ENCODE results near the gene CD44. TPM values are rescaled to one million over a fixed set of nuclear protein-coding genes. Genes with fewer than 3 reads are reported as not detected.

Gene CD44
- total RNA-seq, 4 donors from 2014 or later, result 212 to 292 (median 275) TPM

GRCh38 chr11:35214792-35215193, 75.8 kb downstream of the CD44 start:
- WGBS, result 40% methylated on average over 1 of the region's 1 CpG
- DNase-seq (ENCODE audit: extremely low spot score), result no peak
- H3K9me3 ChIP-seq, result peaks cover 0 to 6% (median 0%) of the 10 kb centered on the region in 4 donors
- peaks cover 7 to 62% (median 51%) of the 10 kb centered on the region in 4 donors for H3K4me1 ChIP-seq
- H3K36me3 ChIP-seq, result peaks cover 8 to 67% (median 25%) of the 10 kb centered on the region in 4 donors
- intact Hi-C loops (cut with DNase I), result no loop called here
- TF ChIP-seq POLR2A (IDR thresholded peaks at IDR 0.05; ENCODE audit: low read depth) (no peak), POLR2AphosphoS5 (IDR thresholded peaks at IDR 0.05) (no peak), EP300 (IDR thresholded peaks at IDR 0.05) (no peak), CTCF (IDR thresholded peaks at IDR 0.05) (no peak)
- H3K4me3 ChIP-seq, result no peak overlapping the region
- H3K27me3 ChIP-seq, result no peaks in the 10 kb centered on the region
- H3K27ac ChIP-seq (replicated peaks in 1 of 4), result no peak overlapping the region

GRCh38 chr11:35215945-35216344, 77.0 kb downstream of the CD44 start:
- H3K36me3 ChIP-seq, result peaks cover 12 to 68% (median 30%) of the 10 kb centered on the region in 4 donors
- no peak for TF ChIP-seq POLR2AphosphoS5 (IDR thresholded peaks at IDR 0.05)
- no peak for TF ChIP-seq POLR2A (IDR thresholded peaks at IDR 0.05; ENCODE audit: low read depth)
- no peak for TF ChIP-seq CTCF (IDR thresholded peaks at IDR 0.05)
- no peak for TF ChIP-seq EP300 (IDR thresholded peaks at IDR 0.05)
- H3K9me3 ChIP-seq, result no peaks in the 10 kb centered on the region
- DNase-seq (ENCODE audit: extremely low spot score), result no peak
- no peaks in the 10 kb centered on the region for H3K27me3 ChIP-seq
- peaks cover 7 to 63% (median 53%) of the 10 kb centered on the region in 4 donors for H3K4me1 ChIP-seq
- H3K27ac ChIP-seq (replicated peaks in 1 of 4), result peak overlapping the region in 1 of 4 donors; percentile 11
- no peak overlapping the region for H3K4me3 ChIP-seq
- intact Hi-C loops (cut with DNase I), result no loop called here

- H3K27ac ChIP-seq (replicated peaks in 1 of 4), result peak overlapping the region in 3 of 4 donors; percentile 14 to 63 (median 49)
- intact Hi-C loops (cut with DNase I), result no loop called here
- TF ChIP-seq EP300 (IDR thresholded peaks at IDR 0.05) (no peak), POLR2AphosphoS5 (IDR thresholded peaks at IDR 0.05) (no peak), POLR2A (IDR thresholded peaks at IDR 0.05; ENCODE audit: low read depth) (no peak)
Observed at GRCh38 chr11:35216962-35217678, 78.1 kb downstream of the CD44 start.

GRCh38 chr11:35218956-35219355, 80.0 kb downstream of the CD44 start:
- H3K4me3 ChIP-seq, result no peak overlapping the region
- intact Hi-C loops (cut with DNase I), result no loop called here
- H3K36me3 ChIP-seq, result peaks cover 21 to 91% (median 47%) of the 10 kb centered on the region in 4 donors
- WGBS, result 71% methylated on average over 1 of the region's 1 CpG
- no peak for DNase-seq (ENCODE audit: extremely low spot score)
- H3K4me1 ChIP-seq, result peaks cover 7 to 72% (median 61%) of the 10 kb centered on the region in 4 donors
- peak overlapping the region; percentile 11 to 63 (median 52) for H3K27ac ChIP-seq (replicated peaks in 1 of 4)
- no peak for TF ChIP-seq POLR2A (IDR thresholded peaks at IDR 0.05; ENCODE audit: low read depth)
- no peak for TF ChIP-seq EP300 (IDR thresholded peaks at IDR 0.05)
- peak in 1 of 2 donors; percentile 14 for TF ChIP-seq POLR2AphosphoS5 (IDR thresholded peaks at IDR 0.05)
- H3K9me3 ChIP-seq, result no peaks in the 10 kb centered on the region
- no peaks in the 10 kb centered on the region for H3K27me3 ChIP-seq

More at GRCh38 chr11:35216962-35217678, 78.1 kb downstream of the CD44 start:
- Histone ChIP-seq H3K27me3 (no peaks in the 10 kb centered on the region), H3K4me3 (no peak overlapping the region), H3K4me1 (peaks cover 7 to 71% (median 56%) of the 10 kb centered on the region in 4 donors), H3K36me3 (peaks cover 21 to 72% (median 40%) of the 10 kb centered on the region in 4 donors), H3K9me3 (no peaks in the 10 kb centered on the region)
- no peak for DNase-seq (ENCODE audit: extremely low spot score)
- WGBS, result 50% methylated on average over 3 of the region's 3 CpGs

GRCh38 chr11:35223371-35223796, 84.4 kb downstream of the CD44 start:
- Histone ChIP-seq H3K27ac (replicated peaks in 1 of 4) (peak overlapping the region; percentile 13 to 59 (median 42)), H3K36me3 (peaks cover 27 to 90% (median 36%) of the 10 kb centered on the region in 4 donors)

GRCh38 chr11:35223991-35224390, 85.0 kb downstream of the CD44 start:
- intact Hi-C loops (cut with DNase I), result no loop called here
- WGBS, result 81% methylated on average over 1 of the region's 1 CpG
- H3K4me1 ChIP-seq, result peaks cover 0 to 51% (median 44%) of the 10 kb centered on the region in 4 donors
- H3K27ac ChIP-seq (replicated peaks in 1 of 4), result peak overlapping the region; percentile 13 to 59 (median 42)
- peaks cover 27 to 91% (median 38%) of the 10 kb centered on the region in 4 donors for H3K36me3 ChIP-seq
- no peaks in the 10 kb centered on the region for H3K9me3 ChIP-seq
- no peak for DNase-seq (ENCODE audit: extremely low spot score)
- H3K27me3 ChIP-seq, result no peaks in the 10 kb centered on the region
- no peak for TF ChIP-seq CTCF (IDR thresholded peaks at IDR 0.05)
- no peak for TF ChIP-seq POLR2A (IDR thresholded peaks at IDR 0.05; ENCODE audit: low read depth)
- TF ChIP-seq EP300 (IDR thresholded peaks at IDR 0.05), result no peak
- no peak for TF ChIP-seq POLR2AphosphoS5 (IDR thresholded peaks at IDR 0.05)
- no peak overlapping the region for H3K4me3 ChIP-seq

More at GRCh38 chr11:35223371-35223796, 84.4 kb downstream of the CD44 start:
- intact Hi-C loops (cut with DNase I), result no loop called here
- 32% methylated on average over 9 of the region's 9 CpGs for WGBS
- no peaks in the 10 kb centered on the region for H3K9me3 ChIP-seq
- TF ChIP-seq EP300 (IDR thresholded peaks at IDR 0.05) (no peak), POLR2AphosphoS5 (IDR thresholded peaks at IDR 0.05) (peak in 1 of 2 donors; percentile 38)
- no peak for DNase-seq (ENCODE audit: extremely low spot score)
- H3K4me3 ChIP-seq, result no peak overlapping the region
- H3K27me3 ChIP-seq, result no peaks in the 10 kb centered on the region
- H3K4me1 ChIP-seq, result peaks cover 0 to 56% (median 50%) of the 10 kb centered on the region in 4 donors
